Neural progenitor cell (in vitro differentiated cells): Measurements from ENCODE around the gene SHMT1.

Experiments used
- EZH2 ChIP-seq: fragments of 200-600 bp; sonication (generic); IDR thresholded peaks from 2 replicates; pipeline ENCODE4 v1.6.1; 2017; ENCODE audit warnings: antibody characterized with exemption, mild to moderate bottlenecking, moderate library complexity
- EZH2phosphoT487 ChIP-seq: fragments of 200-600 bp; sonication (generic); IDR thresholded peaks from 2 replicates; pipeline ENCODE4 v1.6.1; 2017; ENCODE audit warnings: antibody characterized with exemption
- TF ChIP-seq, protein P1 (sequence below): fragments of 200-600 bp; sonication (generic); IDR thresholded peaks from 2 replicates; pipeline ENCODE4 v1.5.1; 2017; ENCODE audit warnings: antibody characterized with exemption, mild to moderate bottlenecking

DNA sequence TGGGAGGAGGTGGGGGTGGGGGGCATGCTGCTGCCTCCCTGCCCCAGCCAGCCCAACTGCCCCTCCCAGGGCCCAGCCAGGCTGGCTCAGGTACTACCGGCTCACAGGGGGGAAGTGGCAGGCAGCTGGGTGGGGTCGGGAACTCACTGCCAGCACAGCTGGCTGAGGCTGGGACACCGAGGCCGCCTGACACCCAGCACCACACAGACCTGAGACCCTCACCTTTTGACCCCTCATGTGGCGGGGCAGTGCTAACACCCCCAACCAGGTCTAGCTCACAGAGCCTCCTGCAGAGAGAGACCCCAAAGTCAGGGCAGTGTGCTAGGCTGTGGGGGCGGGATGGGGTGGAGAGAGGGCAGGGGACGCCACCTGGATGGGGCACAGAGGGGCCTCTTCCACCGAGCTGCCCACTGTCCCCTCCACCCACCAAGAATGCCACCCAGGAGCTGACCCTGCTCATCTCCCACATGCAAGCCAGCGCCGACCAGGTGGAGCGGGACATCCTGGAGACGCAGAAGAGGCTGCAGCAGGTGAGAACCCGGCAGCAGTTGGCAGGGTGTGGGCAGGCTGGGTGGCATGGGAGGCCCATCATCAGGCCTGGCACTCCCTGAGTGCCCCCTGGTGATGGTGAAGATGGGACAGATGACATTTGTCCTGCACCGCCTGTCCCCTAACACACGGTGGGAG, 17.3 kb upstream of the SHMT1 start:
- TF ChIP-seq, protein P1, sequence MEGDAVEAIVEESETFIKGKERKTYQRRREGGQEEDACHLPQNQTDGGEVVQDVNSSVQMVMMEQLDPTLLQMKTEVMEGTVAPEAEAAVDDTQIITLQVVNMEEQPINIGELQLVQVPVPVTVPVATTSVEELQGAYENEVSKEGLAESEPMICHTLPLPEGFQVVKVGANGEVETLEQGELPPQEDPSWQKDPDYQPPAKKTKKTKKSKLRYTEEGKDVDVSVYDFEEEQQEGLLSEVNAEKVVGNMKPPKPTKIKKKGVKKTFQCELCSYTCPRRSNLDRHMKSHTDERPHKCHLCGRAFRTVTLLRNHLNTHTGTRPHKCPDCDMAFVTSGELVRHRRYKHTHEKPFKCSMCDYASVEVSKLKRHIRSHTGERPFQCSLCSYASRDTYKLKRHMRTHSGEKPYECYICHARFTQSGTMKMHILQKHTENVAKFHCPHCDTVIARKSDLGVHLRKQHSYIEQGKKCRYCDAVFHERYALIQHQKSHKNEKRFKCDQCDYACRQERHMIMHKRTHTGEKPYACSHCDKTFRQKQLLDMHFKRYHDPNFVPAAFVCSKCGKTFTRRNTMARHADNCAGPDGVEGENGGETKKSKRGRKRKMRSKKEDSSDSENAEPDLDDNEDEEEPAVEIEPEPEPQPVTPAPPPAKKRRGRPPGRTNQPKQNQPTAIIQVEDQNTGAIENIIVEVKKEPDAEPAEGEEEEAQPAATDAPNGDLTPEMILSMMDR: no peak
- TF ChIP-seq EZH2phosphoT487 (no peak), EZH2 (no peak)
